Memory B cell (primary cell): Measurements from ENCODE around the gene ROBO1.

ENCODE experiments used
- ATAC-seq: fragments of 150-1000 bp; cut with Tn5 transposase; 2 replicates; pipeline ENCODE4 v1.10.0; 2021; ENCODE audit warnings: low read depth, mild to moderate bottlenecking, moderate library complexity
- DNase-seq, 2 donors: peaks; one replicate each; pipeline ENCODE4 v3.0.0; 2022; ENCODE audit warnings: low spot score in 2 of 2
- H3K27ac Mint-ChIP-seq: one replicate; pipeline ENCODE4 v1.8.0; 2022; ENCODE audit warnings: mild to moderate bottlenecking, moderate library complexity, mixed read lengths
- H3K27me3 Mint-ChIP-seq: one replicate; pipeline ENCODE4 v1.8.0; 2022; ENCODE audit warnings: mixed read lengths
- H3K36me3 Mint-ChIP-seq: one replicate; pipeline ENCODE4 v1.8.0; 2022; ENCODE audit warnings: mild to moderate bottlenecking, mixed read lengths
- H3K4me1 Mint-ChIP-seq: one replicate; pipeline ENCODE4 v1.8.0; 2022; ENCODE audit warnings: mixed read lengths
- H3K4me3 Mint-ChIP-seq: one replicate; pipeline ENCODE4 v1.8.0; 2022; ENCODE audit warnings: mild to moderate bottlenecking, moderate library complexity, mixed read lengths
- H3K9me3 Mint-ChIP-seq: one replicate; pipeline ENCODE4 v1.8.0; 2022; ENCODE audit warnings: mixed read lengths

ROBO1 gene

DNA sequence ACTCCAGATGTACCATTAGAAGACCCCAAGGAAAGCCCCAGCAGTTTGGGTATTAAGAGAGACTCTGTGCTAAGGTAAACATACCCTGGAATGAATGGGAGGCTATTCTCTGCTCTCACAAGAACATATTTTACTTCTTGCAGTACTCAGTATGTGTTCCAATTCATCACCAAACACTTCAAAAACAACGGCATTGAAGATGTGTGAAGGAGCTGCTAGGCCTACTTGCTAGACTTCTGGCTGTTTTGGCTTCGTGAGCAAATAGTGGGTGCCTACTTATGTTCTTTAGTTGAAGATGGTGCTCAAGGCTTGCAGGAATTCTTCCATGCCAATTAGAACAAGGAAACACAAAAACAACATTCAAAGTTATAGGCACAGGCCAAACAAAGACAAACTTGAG, 514.5 kb downstream of the ROBO1 start:
- Mint-ChIP-seq H3K27me3 (no peaks in the 10 kb centered on the region), H3K27ac (no peak overlapping the region), H3K4me1 (no peaks in the 10 kb centered on the region)

DNA sequence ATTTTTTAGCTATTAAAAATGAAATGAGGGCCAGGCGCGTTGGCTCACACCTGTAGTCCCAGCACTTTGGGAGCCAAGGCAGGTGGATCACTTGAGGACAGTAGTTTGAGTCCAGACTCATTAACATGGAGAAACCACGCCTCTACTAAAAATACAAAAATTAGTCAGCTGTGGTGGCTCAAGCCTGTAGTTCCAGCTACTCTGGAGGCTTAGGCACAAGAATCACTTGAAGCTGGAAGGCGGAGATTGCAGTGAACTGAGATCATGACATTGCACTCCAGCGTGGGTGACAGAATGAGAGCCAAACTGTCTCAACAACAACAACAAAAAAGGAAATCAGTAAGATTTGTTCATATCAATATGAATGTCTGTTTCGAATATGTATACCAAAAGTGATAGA, 517.1 kb downstream of the ROBO1 start:
- no peak overlapping the region for H3K27ac Mint-ChIP-seq
- DNase-seq, result no peak
- no peak for ATAC-seq
- H3K4me1 Mint-ChIP-seq, result no peaks in the 10 kb centered on the region
- no peaks in the 10 kb centered on the region for H3K36me3 Mint-ChIP-seq
- H3K4me3 Mint-ChIP-seq, result no peak overlapping the region
- no peaks in the 10 kb centered on the region for H3K27me3 Mint-ChIP-seq
- H3K9me3 Mint-ChIP-seq, result peaks cover 6% of the 10 kb centered on the region

More for the DNA sequence above, 514.5 kb downstream of the ROBO1 start:
- peaks cover 6% of the 10 kb centered on the region for H3K9me3 Mint-ChIP-seq
- H3K36me3 Mint-ChIP-seq, result no peaks in the 10 kb centered on the region
- no peak overlapping the region for H3K4me3 Mint-ChIP-seq
- DNase-seq, result no peak
- no peak for ATAC-seq

DNA sequence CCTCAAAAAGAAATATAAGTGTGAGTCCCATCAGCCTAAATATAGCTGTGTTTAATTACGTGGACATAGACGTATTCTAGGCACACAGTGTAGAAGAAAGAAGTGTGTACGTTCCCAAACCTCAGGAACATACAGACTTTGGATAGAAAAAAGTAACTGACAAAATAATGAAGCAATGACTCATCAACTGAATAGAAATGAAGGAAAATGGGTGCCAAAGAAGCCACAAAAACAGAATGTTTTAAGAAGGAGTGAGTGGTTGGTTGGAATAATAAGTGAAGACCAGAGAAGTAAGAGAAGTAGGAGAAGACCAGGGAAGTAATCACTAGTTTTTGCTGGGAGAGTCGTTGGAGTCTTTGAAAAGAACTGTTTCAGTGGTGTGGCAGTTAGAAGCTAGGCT, 518.1 kb downstream of the ROBO1 start:
- Mint-ChIP-seq H3K9me3 (peaks cover 6% of the 10 kb centered on the region), H3K4me3 (no peak overlapping the region), H3K27ac (no peak overlapping the region), H3K36me3 (no peaks in the 10 kb centered on the region), H3K4me1 (no peaks in the 10 kb centered on the region), H3K27me3 (no peaks in the 10 kb centered on the region)
- DNase-seq (no peak), ATAC-seq (no peak)

DNA sequence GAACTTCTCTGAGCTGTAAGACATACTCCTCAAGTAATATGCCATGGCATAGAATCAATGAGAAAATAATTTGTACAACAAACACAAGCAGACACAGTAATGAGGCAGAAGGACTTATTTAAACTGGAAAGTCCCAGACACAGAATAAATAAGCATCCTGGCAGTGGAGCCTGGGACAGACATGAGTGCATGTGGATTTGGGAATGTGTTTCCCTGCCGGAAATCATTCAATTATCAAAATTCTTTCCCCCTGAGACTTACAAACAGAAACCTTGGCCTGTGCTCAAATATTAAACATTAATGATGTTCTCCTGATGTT, 520.1 kb downstream of the ROBO1 start:
- Mint-ChIP-seq H3K27me3 (no peaks in the 10 kb centered on the region), H3K36me3 (no peaks in the 10 kb centered on the region), H3K4me1 (no peaks in the 10 kb centered on the region), H3K27ac (no peak overlapping the region), H3K4me3 (no peak overlapping the region), H3K9me3 (peaks cover 4% of the 10 kb centered on the region)
- ATAC-seq (no peak), DNase-seq (no peak)

DNA sequence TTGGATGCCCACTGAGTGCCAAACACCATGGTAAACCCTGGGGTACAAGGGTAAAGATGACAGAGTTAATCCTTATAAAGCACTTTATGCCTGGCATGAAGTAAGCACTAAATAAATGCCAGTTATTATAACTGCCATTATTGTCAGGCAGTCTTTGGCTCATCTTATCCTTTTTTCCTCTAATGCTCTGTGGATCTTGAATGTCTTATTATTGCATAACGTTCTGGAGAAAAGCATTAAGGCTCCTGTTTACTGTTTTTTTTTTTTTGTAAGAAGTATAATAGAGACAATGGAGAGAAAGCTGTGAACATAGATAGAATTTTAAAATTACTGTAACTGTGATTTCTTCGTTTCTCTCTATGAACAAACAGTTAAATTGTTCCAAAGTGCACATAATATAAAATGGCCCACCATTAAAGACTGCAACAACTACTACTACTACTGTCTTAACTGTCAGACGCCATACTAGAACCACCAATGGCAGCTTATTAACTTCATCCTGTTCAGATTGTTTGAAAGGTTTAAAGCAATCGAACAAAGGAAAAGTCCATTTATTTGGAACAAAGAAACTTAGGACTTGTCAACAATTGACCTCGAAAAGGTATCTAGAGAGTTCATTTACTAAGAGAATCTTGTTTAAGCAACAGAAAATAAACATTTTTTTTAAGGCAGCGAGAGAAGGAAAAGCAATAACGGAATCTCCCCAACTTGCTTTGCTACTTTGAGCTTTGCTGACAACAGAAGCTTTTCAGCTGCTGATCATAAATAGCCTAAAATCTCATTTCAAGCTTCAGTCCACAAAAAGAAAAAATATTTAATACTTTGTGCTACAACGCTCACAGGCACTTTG, 520.7 kb downstream of the ROBO1 start:
- H3K4me1 Mint-ChIP-seq, result no peaks in the 10 kb centered on the region
- no peaks in the 10 kb centered on the region for H3K36me3 Mint-ChIP-seq
- DNase-seq (no peak), ATAC-seq (no peak)
- no peaks in the 10 kb centered on the region for H3K27me3 Mint-ChIP-seq
- peaks cover 3% of the 10 kb centered on the region for H3K9me3 Mint-ChIP-seq
- H3K4me3 Mint-ChIP-seq, result no peak overlapping the region
- no peak overlapping the region for H3K27ac Mint-ChIP-seq

DNA sequence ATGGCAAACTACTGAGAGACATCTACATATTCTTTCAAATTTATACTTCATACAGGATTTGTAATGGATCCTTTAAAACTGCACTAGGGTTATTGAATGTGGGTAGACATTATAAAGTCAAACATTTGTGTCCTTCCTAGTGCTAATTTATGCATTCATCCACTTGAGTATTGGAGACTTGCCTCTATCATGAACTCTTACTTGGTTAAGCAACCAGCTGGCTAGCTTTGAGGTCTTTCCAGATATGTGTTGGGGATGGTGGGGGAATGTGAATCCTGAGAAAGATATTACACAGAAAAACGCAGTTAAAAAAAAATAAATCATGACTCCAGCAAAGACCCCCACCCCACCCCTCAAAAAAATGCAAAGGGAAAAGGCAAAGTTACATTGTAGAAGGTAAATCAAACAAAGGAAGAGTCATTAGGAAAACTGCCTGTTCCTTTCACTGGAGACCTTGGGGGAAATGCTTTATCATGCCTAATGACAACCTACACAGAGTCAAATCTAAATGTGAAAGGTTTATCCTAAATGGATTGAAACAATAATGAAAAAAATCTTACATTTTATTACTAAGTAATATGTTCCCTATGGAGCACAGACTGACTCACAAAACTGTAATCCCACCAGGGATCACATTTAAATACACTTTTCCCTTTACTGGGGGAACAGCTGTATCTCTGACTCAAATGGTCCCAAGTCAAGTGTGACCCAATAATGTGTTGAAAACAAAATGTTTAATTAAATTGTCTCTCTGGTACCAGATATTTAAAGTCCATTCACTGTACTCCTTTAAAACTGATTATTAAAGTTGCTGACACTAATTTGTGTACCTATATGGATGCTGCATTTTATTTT, 522.3 kb downstream of the ROBO1 start:
- Mint-ChIP-seq H3K27me3 (no peaks in the 10 kb centered on the region), H3K36me3 (no peaks in the 10 kb centered on the region), H3K9me3 (peaks cover 2% of the 10 kb centered on the region), H3K27ac (no peak overlapping the region), H3K4me1 (no peaks in the 10 kb centered on the region), H3K4me3 (no peak overlapping the region)
- DNase-seq, result no peak
- no peak for ATAC-seq

DNA sequence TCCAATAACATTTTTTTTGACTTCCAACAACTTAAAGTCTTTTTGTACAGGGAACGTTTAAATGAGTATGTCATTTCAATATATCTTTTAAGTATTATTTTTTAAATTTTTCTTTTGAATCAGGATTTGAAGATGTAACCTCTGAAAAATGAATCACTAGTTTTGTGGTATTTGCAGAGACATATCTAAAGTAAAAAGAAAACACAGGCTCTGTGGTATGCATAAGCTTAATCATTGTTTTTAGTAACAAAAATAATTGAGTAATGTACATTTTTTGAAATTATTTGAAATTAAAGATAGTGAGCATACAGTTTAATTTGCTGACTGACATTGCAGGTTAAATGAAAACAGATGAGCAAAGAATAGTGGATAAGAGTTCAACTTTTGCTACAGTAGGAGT, 531.3 kb downstream of the ROBO1 start:
- peaks cover 3% of the 10 kb centered on the region for H3K9me3 Mint-ChIP-seq
- ATAC-seq (no peak), DNase-seq (no peak)
- no peak overlapping the region for H3K4me3 Mint-ChIP-seq
- H3K36me3 Mint-ChIP-seq, result no peaks in the 10 kb centered on the region
- no peaks in the 10 kb centered on the region for H3K4me1 Mint-ChIP-seq
- H3K27ac Mint-ChIP-seq, result no peak overlapping the region
- H3K27me3 Mint-ChIP-seq, result no peaks in the 10 kb centered on the region

DNA sequence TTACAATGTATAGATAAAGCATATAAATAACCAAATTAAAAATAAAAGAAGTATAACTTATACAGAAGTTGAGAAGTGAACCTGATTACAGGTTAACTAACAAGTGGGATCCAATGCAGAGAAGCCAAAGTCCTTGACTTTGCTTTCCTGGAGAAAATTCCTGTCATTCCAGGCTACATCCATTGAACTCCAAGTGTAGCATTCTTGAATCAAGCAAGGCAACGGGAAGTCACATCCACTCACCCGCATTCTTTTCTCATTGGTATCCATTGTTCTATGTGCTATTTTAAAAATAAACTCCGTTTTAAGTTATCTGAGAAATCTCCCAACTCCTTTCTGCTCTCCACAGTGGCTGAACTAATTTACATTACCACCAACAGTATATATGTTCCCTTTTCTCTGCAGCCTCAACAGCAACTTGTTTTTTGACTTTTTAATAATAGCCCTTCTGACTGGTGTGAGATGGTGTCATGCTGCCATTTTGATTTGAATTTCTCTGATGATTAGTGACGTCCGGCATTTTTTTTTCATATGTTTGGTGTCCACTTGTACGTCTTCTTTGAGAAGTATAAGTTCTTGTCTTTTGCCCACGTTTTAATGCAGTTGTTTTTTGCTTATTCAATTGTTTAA, 534.3 kb downstream of the ROBO1 start:
- Mint-ChIP-seq H3K9me3 (peaks cover 3% of the 10 kb centered on the region), H3K4me3 (no peak overlapping the region), H3K27me3 (no peaks in the 10 kb centered on the region), H3K36me3 (no peaks in the 10 kb centered on the region), H3K4me1 (no peaks in the 10 kb centered on the region), H3K27ac (no peak overlapping the region)
- no peak for ATAC-seq
- no peak for DNase-seq

DNA sequence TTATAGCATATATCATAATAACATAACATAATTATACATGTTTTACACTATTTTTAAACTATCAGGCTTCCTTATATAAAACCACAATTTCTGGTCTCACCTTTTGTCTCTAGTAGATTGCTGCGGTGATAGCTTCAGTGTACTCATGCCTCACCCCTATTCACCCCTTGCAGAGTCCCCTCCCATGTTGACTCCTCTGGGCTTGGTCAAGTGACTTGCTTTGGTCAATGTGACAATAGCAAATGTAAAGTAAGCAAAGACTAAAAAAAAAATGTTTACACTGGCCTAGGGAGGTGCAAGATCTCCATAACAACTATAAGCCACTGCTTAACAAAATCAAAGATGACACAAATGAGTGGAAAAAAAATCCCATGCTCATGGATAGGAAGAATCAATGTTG, 537.5 kb downstream of the ROBO1 start:
- H3K9me3 Mint-ChIP-seq, result peaks cover 5% of the 10 kb centered on the region
- H3K36me3 Mint-ChIP-seq, result no peaks in the 10 kb centered on the region
- no peak overlapping the region for H3K27ac Mint-ChIP-seq

DNA sequence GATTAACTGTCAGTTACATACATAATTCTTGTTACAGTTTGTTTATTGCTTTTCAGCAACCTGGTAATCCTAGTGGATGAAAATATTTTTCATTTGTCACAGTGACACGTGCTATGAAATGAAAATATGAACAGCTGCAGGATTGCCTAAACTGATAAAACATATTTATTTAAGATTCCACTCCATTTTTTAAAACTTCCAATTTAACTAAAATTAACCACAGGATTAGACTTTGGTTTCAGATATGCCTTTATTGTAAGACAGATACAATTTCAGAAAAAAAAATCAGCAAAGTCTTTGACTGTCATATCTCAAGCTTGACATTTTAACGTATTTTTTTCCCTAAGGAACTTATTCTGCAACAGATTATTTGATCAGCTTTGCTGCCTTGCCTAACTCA, 550.7 kb downstream of the ROBO1 start:
- ATAC-seq (no peak), DNase-seq (no peak)
- H3K27me3 Mint-ChIP-seq, result no peaks in the 10 kb centered on the region
- H3K4me1 Mint-ChIP-seq, result no peaks in the 10 kb centered on the region
- H3K27ac Mint-ChIP-seq, result no peak overlapping the region
- H3K36me3 Mint-ChIP-seq, result no peaks in the 10 kb centered on the region
- no peaks in the 10 kb centered on the region for H3K9me3 Mint-ChIP-seq
- no peak overlapping the region for H3K4me3 Mint-ChIP-seq

More for the DNA sequence above, 537.5 kb downstream of the ROBO1 start:
- Mint-ChIP-seq H3K27me3 (no peaks in the 10 kb centered on the region), H3K4me1 (no peaks in the 10 kb centered on the region), H3K4me3 (no peak overlapping the region)
- ATAC-seq, result no peak
- DNase-seq, result no peak

DNA sequence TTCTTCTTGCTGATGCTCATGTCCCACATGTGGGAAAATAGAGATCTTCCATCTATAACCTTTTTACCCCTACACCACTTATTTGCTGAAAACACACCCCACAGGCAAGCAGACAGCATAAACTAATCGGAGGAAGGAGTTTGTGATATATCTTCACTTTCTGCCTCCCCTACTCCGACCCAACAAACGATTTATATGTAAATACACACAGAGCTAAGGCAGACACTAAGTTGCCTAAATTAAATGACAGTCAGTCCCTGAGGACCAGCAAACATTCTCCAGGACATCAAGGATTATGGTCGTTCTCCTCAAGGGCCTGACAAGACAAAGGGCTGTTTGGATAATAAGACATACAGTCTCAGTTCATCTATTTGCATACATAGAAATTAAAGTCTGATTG, 552.5 kb downstream of the ROBO1 start:
- ATAC-seq, result no peak
- H3K4me3 Mint-ChIP-seq, result no peak overlapping the region

DNA sequence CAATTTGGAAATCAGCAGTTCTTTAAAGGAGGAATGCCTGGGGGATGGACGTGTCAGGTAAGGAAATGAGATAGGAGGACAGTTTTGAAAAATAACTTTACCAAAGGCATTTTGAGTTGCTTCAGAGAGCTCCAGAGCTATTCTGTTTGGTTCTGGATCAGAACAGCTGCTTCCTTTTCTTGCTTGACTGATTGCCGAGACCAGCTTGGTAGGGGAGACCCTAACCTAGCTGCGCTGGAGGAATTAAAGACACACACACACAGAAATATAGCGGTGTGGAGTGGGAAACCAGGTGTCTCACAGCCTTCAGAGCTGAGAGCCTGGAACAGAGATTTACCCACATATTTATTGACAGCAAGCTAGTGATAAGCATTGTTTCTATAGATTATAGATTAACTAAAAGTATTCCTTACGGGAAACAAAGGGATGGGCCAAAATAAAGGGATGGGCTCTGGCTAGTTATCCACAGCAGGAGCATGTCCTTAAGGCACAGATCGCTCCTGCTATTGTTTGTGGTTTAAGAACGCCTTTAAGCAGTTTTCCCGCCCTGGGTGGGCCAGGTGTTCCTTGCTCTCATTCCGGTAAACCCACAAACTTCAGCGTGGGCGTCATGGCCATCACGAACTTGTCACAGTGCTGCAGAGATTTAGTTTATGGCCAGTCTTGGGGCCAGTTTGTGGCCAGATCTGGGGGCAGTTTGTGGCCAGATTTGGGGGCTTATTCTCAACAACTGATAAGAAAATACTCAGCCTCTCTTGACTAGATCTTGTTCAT, 556.0 kb downstream of the ROBO1 start:
- ATAC-seq (no peak), DNase-seq (no peak)
- Mint-ChIP-seq H3K27me3 (no peaks in the 10 kb centered on the region), H3K36me3 (no peaks in the 10 kb centered on the region), H3K4me3 (no peak overlapping the region), H3K4me1 (no peaks in the 10 kb centered on the region), H3K27ac (no peak overlapping the region), H3K9me3 (peaks cover 6% of the 10 kb centered on the region)

More for the DNA sequence above, 552.5 kb downstream of the ROBO1 start:
- Mint-ChIP-seq H3K4me1 (no peaks in the 10 kb centered on the region), H3K36me3 (no peaks in the 10 kb centered on the region), H3K9me3 (no peaks in the 10 kb centered on the region), H3K27me3 (no peaks in the 10 kb centered on the region), H3K27ac (no peak overlapping the region)
- DNase-seq, result no peak

DNA sequence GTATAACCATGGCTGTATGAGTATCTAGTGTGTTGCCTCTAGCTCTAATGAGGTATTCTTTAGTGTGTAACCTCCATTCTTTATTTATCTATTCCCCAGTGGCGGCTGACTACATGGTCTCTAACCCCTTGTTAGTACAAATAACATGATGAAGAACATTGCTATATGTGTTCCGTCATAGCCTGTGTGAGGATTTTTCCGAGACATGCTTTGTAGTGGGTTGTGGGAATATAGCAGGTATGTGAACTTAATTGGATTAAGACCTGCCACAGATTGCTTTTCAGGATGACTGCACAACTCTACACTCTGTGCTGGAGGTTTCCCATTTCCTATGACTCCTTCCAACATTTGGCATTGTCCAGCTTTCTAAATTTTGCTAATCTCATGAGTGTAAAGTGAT, 563.4 kb downstream of the ROBO1 start:
- peaks cover 13% of the 10 kb centered on the region for H3K9me3 Mint-ChIP-seq
- H3K27ac Mint-ChIP-seq, result no peak overlapping the region

DNA sequence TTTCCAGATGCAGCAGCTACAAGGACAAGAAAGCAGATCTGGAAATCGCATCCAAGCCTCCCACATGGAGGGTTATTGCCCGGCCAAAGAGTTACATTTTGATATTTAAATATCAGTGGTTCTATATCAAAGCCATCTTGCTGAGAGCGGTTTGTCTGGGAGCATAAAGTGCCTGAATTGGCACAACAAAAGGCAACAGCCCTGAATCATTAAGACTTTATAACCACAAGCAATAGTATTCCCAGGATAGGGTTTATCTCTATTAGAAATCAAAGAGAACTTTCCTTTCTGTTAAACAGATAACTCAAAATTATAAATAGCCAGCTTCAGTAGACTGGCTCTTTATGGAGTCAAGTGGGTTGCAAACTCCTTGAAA, 564.7 kb downstream of the ROBO1 start:
- no peak overlapping the region for H3K27ac Mint-ChIP-seq
- H3K36me3 Mint-ChIP-seq, result no peaks in the 10 kb centered on the region
- ATAC-seq (no peak), DNase-seq (no peak)
- no peaks in the 10 kb centered on the region for H3K27me3 Mint-ChIP-seq
- peaks cover 7% of the 10 kb centered on the region for H3K9me3 Mint-ChIP-seq
- no peaks in the 10 kb centered on the region for H3K4me1 Mint-ChIP-seq
- H3K4me3 Mint-ChIP-seq, result no peak overlapping the region

More for the DNA sequence above, 563.4 kb downstream of the ROBO1 start:
- Mint-ChIP-seq H3K36me3 (no peaks in the 10 kb centered on the region), H3K4me3 (no peak overlapping the region), H3K27me3 (no peaks in the 10 kb centered on the region), H3K4me1 (no peaks in the 10 kb centered on the region)
- no peak for ATAC-seq
- DNase-seq, result no peak
